ENCODE results near the gene TUSC1. TPM values are rescaled to one million over a fixed set of nuclear protein-coding genes. Genes with fewer than 3 reads are reported as not detected.

TUSC1 gene
- total RNA-seq, 4 donors from 2014 or later, result 22.4 to 43.5 (median 34.0) TPM

- intact Hi-C loops (cut with DNase I), result no loop called here
- TF ChIP-seq CTCF (IDR thresholded peaks at IDR 0.05) (no peak), POLR2AphosphoS5 (IDR thresholded peaks at IDR 0.05) (no peak), POLR2A (IDR thresholded peaks at IDR 0.05; ENCODE audit: low read depth) (no peak), EP300 (IDR thresholded peaks at IDR 0.05) (no peak)
- Histone ChIP-seq H3K9me3 (no peaks in the 10 kb centered on the region), H3K4me3 (no peak overlapping the region), H3K4me1 (no peaks in the 10 kb centered on the region), H3K36me3 (no peaks in the 10 kb centered on the region), H3K27ac (replicated peaks in 1 of 4) (no peak overlapping the region), H3K27me3 (no peaks in the 10 kb centered on the region)
- WGBS, result 89% methylated on average over 2 of the region's 2 CpGs
- no peak for DNase-seq (ENCODE audit: extremely low spot score)
Measured at GRCh38 chr9:25658571-25658970, 19.7 kb downstream of the TUSC1 start.

GRCh38 chr9:25654417-25654816 lies 23.8 kb downstream of the TUSC1 start:
- intact Hi-C loops (cut with DNase I), result no loop called here
- H3K9me3 ChIP-seq, result no peaks in the 10 kb centered on the region
- WGBS, result 96% methylated on average over 2 of the region's 2 CpGs
- no peak overlapping the region for H3K4me3 ChIP-seq
- H3K4me1 ChIP-seq, result no peaks in the 10 kb centered on the region
- no peaks in the 10 kb centered on the region for H3K27me3 ChIP-seq
- H3K36me3 ChIP-seq, result no peaks in the 10 kb centered on the region
- TF ChIP-seq EP300 (IDR thresholded peaks at IDR 0.05) (no peak), POLR2AphosphoS5 (IDR thresholded peaks at IDR 0.05) (no peak), POLR2A (IDR thresholded peaks at IDR 0.05; ENCODE audit: low read depth) (no peak)
- H3K27ac ChIP-seq (replicated peaks in 1 of 4), result no peak overlapping the region
- no peak for DNase-seq (ENCODE audit: extremely low spot score)

- Histone ChIP-seq H3K27me3 (no peaks in the 10 kb centered on the region), H3K9me3 (no peaks in the 10 kb centered on the region), H3K27ac (replicated peaks in 1 of 4) (no peak overlapping the region), H3K36me3 (no peaks in the 10 kb centered on the region), H3K4me1 (no peaks in the 10 kb centered on the region), H3K4me3 (no peak overlapping the region)
- TF ChIP-seq CTCF (IDR thresholded peaks at IDR 0.05) (no peak), POLR2A (IDR thresholded peaks at IDR 0.05; ENCODE audit: low read depth) (no peak), EP300 (IDR thresholded peaks at IDR 0.05) (no peak), POLR2AphosphoS5 (IDR thresholded peaks at IDR 0.05) (no peak)
- 52% methylated on average over 3 of the region's 3 CpGs for WGBS
- intact Hi-C loops (cut with DNase I), result no loop called here
- DNase-seq (ENCODE audit: extremely low spot score), result no peak
Measured at GRCh38 chr9:25648116-25648515, 30.1 kb downstream of the TUSC1 start.

- H3K9me3 ChIP-seq, result no peaks in the 10 kb centered on the region
- DNase-seq (ENCODE audit: extremely low spot score), result no peak
- TF ChIP-seq EP300 (IDR thresholded peaks at IDR 0.05) (no peak), POLR2AphosphoS5 (IDR thresholded peaks at IDR 0.05) (no peak), POLR2A (IDR thresholded peaks at IDR 0.05; ENCODE audit: low read depth) (no peak), CTCF (IDR thresholded peaks at IDR 0.05) (no peak)
- no peaks in the 10 kb centered on the region for H3K27me3 ChIP-seq
- intact Hi-C loops (cut with DNase I), result no loop called here
- 85% methylated on average over 2 of the region's 2 CpGs for WGBS
- H3K4me3 ChIP-seq, result no peak overlapping the region
- no peak overlapping the region for H3K27ac ChIP-seq (replicated peaks in 1 of 4)
- no peaks in the 10 kb centered on the region for H3K36me3 ChIP-seq
- H3K4me1 ChIP-seq, result no peaks in the 10 kb centered on the region
Measured at GRCh38 chr9:25636026-25636425, 42.2 kb downstream of the TUSC1 start.

- 93% methylated on average over 3 of the region's 3 CpGs for WGBS
- TF ChIP-seq CTCF (IDR thresholded peaks at IDR 0.05) (no peak), POLR2A (IDR thresholded peaks at IDR 0.05; ENCODE audit: low read depth) (no peak), POLR2AphosphoS5 (IDR thresholded peaks at IDR 0.05) (no peak), EP300 (IDR thresholded peaks at IDR 0.05) (no peak)
- intact Hi-C loops (cut with DNase I), result no loop called here
- DNase-seq (ENCODE audit: extremely low spot score), result no peak
- Histone ChIP-seq H3K4me1 (no peaks in the 10 kb centered on the region), H3K36me3 (no peaks in the 10 kb centered on the region), H3K4me3 (no peak overlapping the region), H3K9me3 (no peaks in the 10 kb centered on the region), H3K27me3 (no peaks in the 10 kb centered on the region), H3K27ac (replicated peaks in 1 of 4) (no peak overlapping the region)
Measured at GRCh38 chr9:25629231-25629630, 49.0 kb downstream of the TUSC1 start.

All from esophagus muscularis mucosa (tissue), 4 donors.